ENCODE data around the gene CSNK1G3.

- TF ChIP-seq CTCF (IDR thresholded peaks at IDR 0.05; ENCODE audit: low read depth, low read length) (no peak), POLR2A (IDR thresholded peaks at IDR 0.05; ENCODE audit: extremely low read depth, insufficient read length) (no peak), MAX (IDR thresholded peaks at IDR 0.05; ENCODE audit: low read depth, low read length) (no peak)
Measured at GRCh38 chr5:123579410-123579809, 67.4 kb downstream of the CSNK1G3 start.

Measured in NB4 (cell line).